Panc1 (cell line): ENCODE measurements around the gene GMPR.

Experiments
- POLR2AphosphoS5 ChIP-seq: IDR thresholded peaks from 2 replicates; pipeline ENCODE4 v1.6.1; 2012; ENCODE audit warnings: mild to moderate bottlenecking, low read depth, low read length, moderate library complexity
- SIN3A ChIP-seq: IDR thresholded peaks from 2 replicates; pipeline ENCODE4 v1.6.1; 2012; ENCODE audit warnings: low read depth, mild to moderate bottlenecking, low read length, moderate library complexity, borderline replicate concordance; ENCODE audit not compliant: insufficient read depth
- TF ChIP-seq, protein P1 (sequence below): fragments of 450-650 bp; IDR thresholded peaks from 2 replicates; pipeline ENCODE4 v1.5.1; 2017; ENCODE audit warnings: mild to moderate bottlenecking
- TF ChIP-seq, protein P2 (sequence below), 2 experiments: IDR thresholded peaks; 2 replicates each; pipeline ENCODE4 v1.6.1; 2011 to 2012; ENCODE audit warnings: low read depth in 2 of 2, control low read depth in 1 of 2, low read length in 1 of 2, mild to moderate bottlenecking in 1 of 2, moderate library complexity in 1 of 2; ENCODE audit not compliant: insufficient read depth in 1 of 2

DNA sequence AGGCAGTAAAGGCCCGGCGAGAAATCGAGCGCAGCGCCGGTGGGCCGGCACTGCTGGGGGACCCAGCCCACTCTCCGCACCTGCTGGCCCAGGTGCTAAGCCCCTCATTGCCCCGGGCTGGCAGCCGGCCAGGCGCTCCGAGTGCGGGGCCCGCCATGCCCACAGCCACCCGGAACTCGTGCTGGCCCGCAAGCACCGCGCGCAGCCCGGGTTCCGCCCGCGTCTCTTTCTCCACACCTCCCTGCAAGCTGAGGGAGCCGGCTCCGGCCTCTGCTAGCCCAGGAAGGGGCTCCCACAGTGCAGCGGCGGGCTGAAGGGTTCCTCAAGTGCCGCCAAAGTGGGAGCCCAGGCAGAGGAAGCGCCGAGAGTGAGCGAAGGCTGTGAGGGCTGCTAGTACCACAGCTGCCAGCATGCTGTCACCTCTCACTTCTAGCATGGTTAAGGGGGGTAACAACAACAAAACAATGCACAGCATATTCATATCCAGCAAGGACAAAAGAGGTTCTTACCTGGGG lies 11.3 kb upstream of the GMPR start:
- TF ChIP-seq, protein P1, sequence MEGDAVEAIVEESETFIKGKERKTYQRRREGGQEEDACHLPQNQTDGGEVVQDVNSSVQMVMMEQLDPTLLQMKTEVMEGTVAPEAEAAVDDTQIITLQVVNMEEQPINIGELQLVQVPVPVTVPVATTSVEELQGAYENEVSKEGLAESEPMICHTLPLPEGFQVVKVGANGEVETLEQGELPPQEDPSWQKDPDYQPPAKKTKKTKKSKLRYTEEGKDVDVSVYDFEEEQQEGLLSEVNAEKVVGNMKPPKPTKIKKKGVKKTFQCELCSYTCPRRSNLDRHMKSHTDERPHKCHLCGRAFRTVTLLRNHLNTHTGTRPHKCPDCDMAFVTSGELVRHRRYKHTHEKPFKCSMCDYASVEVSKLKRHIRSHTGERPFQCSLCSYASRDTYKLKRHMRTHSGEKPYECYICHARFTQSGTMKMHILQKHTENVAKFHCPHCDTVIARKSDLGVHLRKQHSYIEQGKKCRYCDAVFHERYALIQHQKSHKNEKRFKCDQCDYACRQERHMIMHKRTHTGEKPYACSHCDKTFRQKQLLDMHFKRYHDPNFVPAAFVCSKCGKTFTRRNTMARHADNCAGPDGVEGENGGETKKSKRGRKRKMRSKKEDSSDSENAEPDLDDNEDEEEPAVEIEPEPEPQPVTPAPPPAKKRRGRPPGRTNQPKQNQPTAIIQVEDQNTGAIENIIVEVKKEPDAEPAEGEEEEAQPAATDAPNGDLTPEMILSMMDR: no peak
- TF ChIP-seq POLR2AphosphoS5: no peak
- TF ChIP-seq, protein P2, sequence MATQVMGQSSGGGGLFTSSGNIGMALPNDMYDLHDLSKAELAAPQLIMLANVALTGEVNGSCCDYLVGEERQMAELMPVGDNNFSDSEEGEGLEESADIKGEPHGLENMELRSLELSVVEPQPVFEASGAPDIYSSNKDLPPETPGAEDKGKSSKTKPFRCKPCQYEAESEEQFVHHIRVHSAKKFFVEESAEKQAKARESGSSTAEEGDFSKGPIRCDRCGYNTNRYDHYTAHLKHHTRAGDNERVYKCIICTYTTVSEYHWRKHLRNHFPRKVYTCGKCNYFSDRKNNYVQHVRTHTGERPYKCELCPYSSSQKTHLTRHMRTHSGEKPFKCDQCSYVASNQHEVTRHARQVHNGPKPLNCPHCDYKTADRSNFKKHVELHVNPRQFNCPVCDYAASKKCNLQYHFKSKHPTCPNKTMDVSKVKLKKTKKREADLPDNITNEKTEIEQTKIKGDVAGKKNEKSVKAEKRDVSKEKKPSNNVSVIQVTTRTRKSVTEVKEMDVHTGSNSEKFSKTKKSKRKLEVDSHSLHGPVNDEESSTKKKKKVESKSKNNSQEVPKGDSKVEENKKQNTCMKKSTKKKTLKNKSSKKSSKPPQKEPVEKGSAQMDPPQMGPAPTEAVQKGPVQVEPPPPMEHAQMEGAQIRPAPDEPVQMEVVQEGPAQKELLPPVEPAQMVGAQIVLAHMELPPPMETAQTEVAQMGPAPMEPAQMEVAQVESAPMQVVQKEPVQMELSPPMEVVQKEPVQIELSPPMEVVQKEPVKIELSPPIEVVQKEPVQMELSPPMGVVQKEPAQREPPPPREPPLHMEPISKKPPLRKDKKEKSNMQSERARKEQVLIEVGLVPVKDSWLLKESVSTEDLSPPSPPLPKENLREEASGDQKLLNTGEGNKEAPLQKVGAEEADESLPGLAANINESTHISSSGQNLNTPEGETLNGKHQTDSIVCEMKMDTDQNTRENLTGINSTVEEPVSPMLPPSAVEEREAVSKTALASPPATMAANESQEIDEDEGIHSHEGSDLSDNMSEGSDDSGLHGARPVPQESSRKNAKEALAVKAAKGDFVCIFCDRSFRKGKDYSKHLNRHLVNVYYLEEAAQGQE (IDR thresholded peaks at IDR 0.05; ENCODE audit: insufficient read depth in 1 of 2, low read depth in 2 of 2, low read length in 1 of 2): no peak
- TF ChIP-seq SIN3A: no peak
